Endothelial cell of umbilical vein (primary cell): Measurements from ENCODE around the gene PRRC2B. TPM values are rescaled to one million over a fixed set of nuclear protein-coding genes. Genes with fewer than 3 reads are reported as not detected.
A peak's percentile ranks its signal among the peaks of the same experiment; 100 is the strongest.

Experiments
- BruUV-seq: library from RNA; stranded (reverse); fragments of 400-500 nt; replicated peaks from 2 replicates; lab custom pipeline; 2021; lab: Mats Ljungman, UMichigan
- CTCF ChIA-PET: fragments of 300-600, 350-600 bp; sonication (Branson Sonifier 250); formaldehyde crosslinking; loops from one replicate; lab custom pipeline; 2021; ENCODE audit warnings: antibody characterized with exemption, inconsistent platforms; lab: Charles Lee
- POLR2A ChIA-PET: fragments of 300-600, 350-600 bp; sonication (Branson Sonifier 250); formaldehyde crosslinking; loops from one replicate; lab custom pipeline; 2021; ENCODE audit warnings: antibody characterized with exemption, inconsistent platforms; lab: Charles Lee
- DNase-seq: peaks from one replicate; pipeline ENCODE4 v3.0.0-alpha.2; 2011; ENCODE audit warnings: low read depth, low spot score
- FAIRE-seq: peaks from 2 replicates; lab custom pipeline; 2011; peaks lifted over from hg19 to GRCh38; lab: Jason Lieb, UNC
- H2AFZ ChIP-seq: 2 replicates; pipeline ENCODE4 v1.6.0; 2012; ENCODE audit warnings: low read depth, low read length, control low read depth, inconsistent platforms
- H3K27ac ChIP-seq: 2 replicates; pipeline ENCODE4 v1.5.1; 2011; ENCODE audit warnings: low read depth, mild to moderate bottlenecking, control low read depth, low read length, moderate library complexity; ENCODE audit not compliant: insufficient read depth
- H3K27me3 ChIP-seq, 2 experiments: 2 replicates each; pipeline versions ENCODE4 v1.6.0 to v1.6.1; 2011; ENCODE audit warnings: low read length in 2 of 2, mixed read lengths in 1 of 2; ENCODE audit not compliant: control insufficient read depth in 2 of 2, insufficient read depth in 2 of 2
- H3K36me3 ChIP-seq, 2 experiments: 2 replicates in 1 of 2; 3 replicates in 1 of 2; pipeline ENCODE4 v1.5.1; 2011; ENCODE audit warnings: low read length in 2 of 2, mild to moderate bottlenecking in 1 of 2, moderate library complexity in 1 of 2; ENCODE audit not compliant: control insufficient read depth in 2 of 2, insufficient read depth in 2 of 2; ENCODE audit errors: extremely low read depth in 1 of 2
- H3K4me1 ChIP-seq: 3 replicates; pipeline ENCODE4 v1.5.1; 2011; ENCODE audit warnings: mild to moderate bottlenecking, low read length; ENCODE audit not compliant: control insufficient read depth, insufficient read depth; ENCODE audit errors: extremely low read depth
- H3K4me2 ChIP-seq: 2 replicates; pipeline ENCODE4 v1.6.1; 2011; ENCODE audit warnings: low read length, control low read depth, mixed read lengths; ENCODE audit not compliant: insufficient read depth
- H3K4me3 ChIP-seq, 3 experiments: fragments of 200-600 bp in 1 of 3; sonication (generic), shearing (Covaris generic) in 1 of 3; replicated peaks in 1 of 3; 2 replicates each; pipeline ENCODE4 v1.5.1; 2011 to 2016; ENCODE audit warnings: control low read depth in 3 of 3, low read length in 3 of 3, mild to moderate bottlenecking in 2 of 3, inconsistent platforms in 1 of 3, low read depth in 1 of 3, moderate library complexity in 1 of 3; ENCODE audit not compliant: insufficient read depth in 1 of 3
- H3K79me2 ChIP-seq: 2 replicates; pipeline ENCODE4 v1.6.0; 2012; ENCODE audit warnings: low read length, inconsistent platforms; ENCODE audit not compliant: control insufficient read depth, insufficient read depth
- H3K9ac ChIP-seq: replicated peaks from 2 replicates; pipeline ENCODE3; 2011; ENCODE audit warnings: low read length, control low read depth; ENCODE audit not compliant: insufficient read depth; ENCODE audit errors: extremely low read depth
- H3K9me1 ChIP-seq: replicated peaks from 3 replicates; pipeline ENCODE4 v1.6.0; 2011; ENCODE audit warnings: mild to moderate bottlenecking, low read length; ENCODE audit not compliant: control insufficient read depth, insufficient read depth; ENCODE audit errors: extremely low read depth
- H3K9me3 ChIP-seq: replicated peaks from 2 replicates; pipeline ENCODE4 v1.5.1; 2012; ENCODE audit warnings: low read length, inconsistent platforms; ENCODE audit not compliant: control insufficient read depth, insufficient read depth
- H4K20me1 ChIP-seq: replicated peaks from 2 replicates; pipeline ENCODE3; 2011; ENCODE audit warnings: mild to moderate bottlenecking, low read length; ENCODE audit not compliant: control insufficient read depth, insufficient read depth; ENCODE audit errors: extremely low read depth
- EZH2 ChIP-seq: IDR thresholded peaks from 2 replicates; pipeline ENCODE4 v1.6.1; 2012; ENCODE audit warnings: borderline replicate concordance, low read depth, mild to moderate bottlenecking, moderate library complexity, low read length, inconsistent platforms; ENCODE audit not compliant: severe bottlenecking
- FOS ChIP-seq: IDR thresholded peaks from 2 replicates; pipeline ENCODE4 v1.6.1; 2011; ENCODE audit warnings: mild to moderate bottlenecking, low read length, moderate library complexity, borderline replicate concordance; ENCODE audit not compliant: insufficient read depth
- GATA2 ChIP-seq: IDR thresholded peaks from 2 replicates; pipeline ENCODE4 v1.7.0; 2011; ENCODE audit warnings: low read depth, mild to moderate bottlenecking, moderate library complexity, mixed read lengths, low read length; ENCODE audit not compliant: insufficient read length, insufficient read depth
- JUN ChIP-seq: IDR thresholded peaks from 2 replicates; pipeline ENCODE4 v1.6.1; 2011; ENCODE audit warnings: borderline replicate concordance, low read depth; ENCODE audit not compliant: insufficient read length, insufficient read depth
- MYC ChIP-seq: IDR thresholded peaks from one replicate; pipeline ENCODE4 v1.6.1; 2011; ENCODE audit warnings: mild to moderate bottlenecking, low read depth, low read length
- POLR2A ChIP-seq: IDR thresholded peaks from 2 replicates; pipeline ENCODE4 v1.6.1; 2012; ENCODE audit warnings: low read depth, mild to moderate bottlenecking, control low read depth, low read length
- POLR2AphosphoS5 ChIP-seq: IDR thresholded peaks from 2 replicates; pipeline ENCODE4 v1.6.1; 2012; ENCODE audit warnings: low read depth, mild to moderate bottlenecking, control low read depth, low read length, moderate library complexity; ENCODE audit not compliant: insufficient read depth
- dilution Hi-C: fragments of 300-500 bp; cut with MboI; formaldehyde crosslinking; loops from one replicate; pipeline ENCODE4 v1.15.0; 2019; ENCODE audit warnings: low sequenced_read_pairs; ENCODE audit not compliant: extremely low pct_ligation_motif_present
- intact Hi-C: fragments of 100-400 bp; cut with micrococcal nuclease; formaldehyde crosslinking; loops from one replicate; pipeline ENCODE4 v1.10.0; 2022
- polyA plus RNA-seq, 4 experiments: library from polyadenylated mRNA; depleted of rRNA in 3 of 4; stranded (reverse) in 3 of 4; unstranded in 1 of 4; fragments of >200 nt; gene quantifications; 2 replicates each; pipeline versions ENCODE4 v1.2.1 to v1.2.3, GENCODE V29; 2011 to 2012; ENCODE audit warnings: missing spikeins in 1 of 4
- total RNA-seq: library from RNA; stranded (reverse); gene quantifications from 2 replicates; pipeline ENCODE4 v1.2.3, GENCODE V29; 2021
- TF ChIP-seq, protein P1 (sequence below): IDR thresholded peaks from 2 replicates; pipeline ENCODE4 v1.6.1; 2011; ENCODE audit not compliant: insufficient read depth, insufficient read length
- TF ChIP-seq, protein P2 (sequence below), 2 donors: IDR thresholded peaks; 1 replicate in 1 of 2; 2 replicates in 1 of 2; pipeline ENCODE4 v1.5.1; 2011; ENCODE audit warnings: low read length in 2 of 2, mild to moderate bottlenecking in 2 of 2, moderate library complexity in 2 of 2, control low read depth in 1 of 2, inconsistent platforms in 1 of 2, low read depth in 1 of 2; ENCODE audit not compliant: insufficient read depth in 1 of 2; ENCODE audit errors: extremely low read depth in 1 of 2

The PRRC2B gene
- total and polyA plus RNA-seq, 2 donors (not counting 3 experiments of a cell fraction or from before 2014, with no cell fraction given), result 35.6 to 256 TPM

DNA sequence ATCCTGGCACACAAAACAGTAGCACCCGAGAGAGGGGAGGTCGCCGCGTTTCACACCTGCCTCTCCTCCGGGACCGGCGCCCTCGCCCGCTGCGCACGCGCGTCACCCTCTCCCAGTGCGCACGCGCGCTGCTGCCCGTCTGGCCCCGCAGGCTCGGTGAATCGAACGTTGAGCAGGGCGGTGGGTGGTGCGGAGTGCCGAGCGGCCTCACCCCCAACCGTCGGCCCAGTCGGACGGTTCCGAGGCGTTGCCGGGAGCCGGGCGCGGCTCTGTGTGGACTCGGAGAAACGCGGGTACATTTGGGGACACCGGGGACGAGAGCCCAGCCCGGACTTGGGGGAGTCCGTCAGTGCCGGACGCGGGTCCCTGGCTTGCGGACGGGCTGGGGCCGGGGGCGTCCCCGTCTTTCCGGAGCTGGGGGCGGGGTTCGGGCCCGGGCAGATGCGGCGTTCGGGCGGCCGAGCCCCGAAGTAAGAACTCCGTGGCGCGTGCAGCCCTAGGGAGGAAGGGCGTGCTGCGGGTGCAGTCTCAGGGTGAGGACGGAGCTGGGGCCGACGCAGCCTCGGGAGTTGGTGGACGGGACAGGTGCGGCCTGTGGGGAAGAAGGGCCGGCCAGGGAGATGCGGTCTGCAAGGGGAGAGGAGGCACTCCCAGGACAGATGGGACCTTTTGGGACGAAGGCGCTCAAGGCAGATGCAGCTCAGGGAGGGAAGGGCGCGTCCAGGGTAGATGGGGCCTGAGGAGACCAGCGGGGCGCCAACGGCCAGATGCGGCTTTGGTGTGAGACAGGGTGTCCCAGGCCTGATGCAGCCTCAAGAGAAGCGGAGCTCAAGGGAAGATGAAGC lies 109.1 kb downstream of the PRRC2B start, which contains the start of gene POMT1:
Gene POMT1 (plus strand): TSS at position 138 of the 845 bp plus-strand sequence. CDS start 1,301 bp downstream, outside the sequence.
- Histone ChIP-seq H3K4me2 (peak within 1 kb of the TSS; percentile 78), H2AFZ (peak within 1 kb of the TSS; percentile 68), H3K4me1 (peaks cover 10% of the 10 kb centered on the region), H3K79me2 (peaks cover 1% of the 10 kb centered on the region), H3K9ac (peak within 1 kb of the TSS; percentile 50), H3K27ac (no peak within 1 kb of the TSS), H4K20me1 (no peaks in the 10 kb centered on the region), H3K4me3 (peak within 1 kb of the TSS; percentile 61 to 72 (median 62)), H3K27me3 (no peaks in the 10 kb centered on the region), H3K36me3 (peaks cover 13 to 21% of the 10 kb centered on the region in 2 experiments), H3K9me3 (no peaks in the 10 kb centered on the region), H3K9me1 (no peaks in the 10 kb centered on the region)
- FAIRE-seq, result peak; percentile 86
- DNase-seq, result peak; percentile 86
- ChIA-PET CTCF (interaction anchor here (0.8 to 1.7 kb wide), 4 partner anchors 10 to 236 kb away, joined by 3 to 5 read pairs (median 3); partner anchors contain the start of gene RAPGEF1), POLR2A (no interaction called here)
- TF ChIP-seq, protein P1, sequence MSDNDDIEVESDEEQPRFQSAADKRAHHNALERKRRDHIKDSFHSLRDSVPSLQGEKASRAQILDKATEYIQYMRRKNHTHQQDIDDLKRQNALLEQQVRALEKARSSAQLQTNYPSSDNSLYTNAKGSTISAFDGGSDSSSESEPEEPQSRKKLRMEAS, result no peak
- TF ChIP-seq JUN, result no peak
- TF ChIP-seq GATA2, result no peak
- no peak for TF ChIP-seq EZH2
- TF ChIP-seq MYC, result no peak
- TF ChIP-seq, protein P2, sequence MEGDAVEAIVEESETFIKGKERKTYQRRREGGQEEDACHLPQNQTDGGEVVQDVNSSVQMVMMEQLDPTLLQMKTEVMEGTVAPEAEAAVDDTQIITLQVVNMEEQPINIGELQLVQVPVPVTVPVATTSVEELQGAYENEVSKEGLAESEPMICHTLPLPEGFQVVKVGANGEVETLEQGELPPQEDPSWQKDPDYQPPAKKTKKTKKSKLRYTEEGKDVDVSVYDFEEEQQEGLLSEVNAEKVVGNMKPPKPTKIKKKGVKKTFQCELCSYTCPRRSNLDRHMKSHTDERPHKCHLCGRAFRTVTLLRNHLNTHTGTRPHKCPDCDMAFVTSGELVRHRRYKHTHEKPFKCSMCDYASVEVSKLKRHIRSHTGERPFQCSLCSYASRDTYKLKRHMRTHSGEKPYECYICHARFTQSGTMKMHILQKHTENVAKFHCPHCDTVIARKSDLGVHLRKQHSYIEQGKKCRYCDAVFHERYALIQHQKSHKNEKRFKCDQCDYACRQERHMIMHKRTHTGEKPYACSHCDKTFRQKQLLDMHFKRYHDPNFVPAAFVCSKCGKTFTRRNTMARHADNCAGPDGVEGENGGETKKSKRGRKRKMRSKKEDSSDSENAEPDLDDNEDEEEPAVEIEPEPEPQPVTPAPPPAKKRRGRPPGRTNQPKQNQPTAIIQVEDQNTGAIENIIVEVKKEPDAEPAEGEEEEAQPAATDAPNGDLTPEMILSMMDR (IDR thresholded peaks at IDR 0.05; ENCODE audit: extremely low read depth in 1 of 2, insufficient read depth in 1 of 2, low read depth in 1 of 2, low read length in 2 of 2), result no peak
- peak; percentile 91 for TF ChIP-seq POLR2AphosphoS5
- TF ChIP-seq POLR2A, result peak; percentile 68
- TF ChIP-seq FOS, result no peak
- dilution Hi-C loops (no loop called here), intact Hi-C loops (loop anchor here (1.0 to 2.0 kb wide), 4 partner anchors 28 to 244 kb away; partner anchors contain the start of gene UCK1)
- no TSS peak for BruUV-seq
